Transverse colon (tissue), 3 donors: ENCODE data around the gene PRKCH.

Source experiments
- EP300 ChIP-seq: sonication (generic); formaldehyde crosslinking; IDR thresholded peaks from one replicate; pipeline ENCODE4 v1.6.1; 2017; ENCODE audit warnings: antibody characterized with exemption, low read depth
- POLR2AphosphoS5 ChIP-seq, 3 donors: sonication (generic); formaldehyde crosslinking; IDR thresholded peaks; one replicate each; pipeline ENCODE4 v1.6.1; 2016; ENCODE audit warnings: antibody characterized with exemption in 3 of 3

DNA sequence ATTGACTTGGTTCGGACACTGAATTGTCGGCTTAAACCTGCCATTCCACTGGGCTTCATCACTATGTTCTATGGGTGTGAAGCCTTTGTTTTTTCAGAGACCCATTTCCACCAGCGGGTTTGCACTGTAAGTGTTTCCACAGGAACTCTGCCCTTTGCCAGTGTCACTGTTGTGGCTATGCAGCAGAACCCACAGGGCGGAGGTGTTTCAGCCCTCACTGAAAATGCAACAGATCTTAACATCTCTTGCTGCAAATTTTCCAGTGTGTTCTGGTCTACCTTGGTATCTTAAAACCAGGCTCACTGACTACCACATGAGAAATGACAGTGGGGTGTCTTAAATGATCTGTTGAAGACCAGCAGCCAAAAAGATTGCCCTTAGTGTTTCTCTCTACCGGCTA is 21.1 kb downstream of the PRKCH start:
- TF ChIP-seq POLR2AphosphoS5 (IDR thresholded peaks at IDR 0.05) = no peak
- no peak for TF ChIP-seq EP300
